Muscle of leg (tissue), 11 donors: Measurements from ENCODE around the gene DOP1A. TPM values are rescaled to one million over a fixed set of nuclear protein-coding genes. Genes with fewer than 3 reads are reported as not detected.
A peak's percentile ranks its signal among the peaks of the same experiment; 100 is the strongest.

Experiments used
- DNase-seq: peaks from one replicate; pipeline ENCODE4 v3.0.0; 2013
- H3K27ac ChIP-seq: one replicate; pipeline ENCODE4 v1.5.1; 2013; ENCODE audit warnings: mild to moderate bottlenecking, low read length, control low read depth
- H3K27me3 ChIP-seq: one replicate; pipeline ENCODE4 v1.6.1; 2013; ENCODE audit warnings: low read length; ENCODE audit not compliant: control insufficient read depth, insufficient read depth
- H3K36me3 ChIP-seq: one replicate; pipeline ENCODE4 v1.6.1; 2013; ENCODE audit warnings: low read length; ENCODE audit not compliant: control insufficient read depth, insufficient read depth
- H3K4me1 ChIP-seq: one replicate; pipeline ENCODE4 v1.6.1; 2013; ENCODE audit warnings: low read length; ENCODE audit not compliant: control insufficient read depth, insufficient read depth
- H3K4me3 ChIP-seq: one replicate; pipeline ENCODE4 v1.5.1; 2013; ENCODE audit warnings: low read length, control low read depth
- H3K9me3 ChIP-seq: replicated peaks from 2 replicates; pipeline ENCODE4 v1.6.1; 2013; ENCODE audit warnings: low read depth, low read length; ENCODE audit not compliant: control insufficient read depth
- WGBS: methylation state at CpG from one replicate; pipeline ENCODE4 v1.1.5; 2013; ENCODE audit warnings: missing lambda C conversion rate; ENCODE audit not compliant: insufficient coverage; 5-methylcytosine and 5-hydroxymethylcytosine counted together
- polyA plus RNA-seq, 8 donors: library from polyadenylated mRNA; unstranded; fragments of 120-200 nt; gene quantifications; one replicate each; pipeline versions ENCODE4 v1.2.1 to v1.2.3, GENCODE V29; 2013; ENCODE audit warnings: inconsistent platforms in 1 of 8, low replicate concordance in 1 of 8; ENCODE audit not compliant: insufficient read length in 8 of 8, insufficient read depth in 1 of 8
- total RNA-seq: library from RNA; stranded (reverse); fragments of 120-200 nt; gene quantifications from one replicate; pipeline ENCODE4 v1.2.4, GENCODE V29; 2013

Gene DOP1A
- total and polyA plus RNA-seq, 9 donors = 10.1 to 26.2 (median 12.5) TPM

GRCh38 chr6:83138118-83138722, 70.7 kb downstream of the DOP1A start:
- no CpG with 5 or more reads among the region's 5 CpGs for WGBS
- no peak for DNase-seq
- Histone ChIP-seq H3K27me3 (no peaks in the 10 kb centered on the region), H3K9me3 (no peaks in the 10 kb centered on the region), H3K4me3 (no peak overlapping the region), H3K4me1 (no peaks in the 10 kb centered on the region), H3K36me3 (peaks cover 19% of the 10 kb centered on the region), H3K27ac (no peak overlapping the region)

GRCh38 chr6:83138758-83139157, 71.3 kb downstream of the DOP1A start:
- H3K27me3 ChIP-seq = no peaks in the 10 kb centered on the region
- no peak overlapping the region for H3K27ac ChIP-seq
- H3K36me3 ChIP-seq = peaks cover 19% of the 10 kb centered on the region
- DNase-seq = no peak
- no peaks in the 10 kb centered on the region for H3K9me3 ChIP-seq
- no peak overlapping the region for H3K4me3 ChIP-seq
- no peaks in the 10 kb centered on the region for H3K4me1 ChIP-seq
- no CpG with 5 or more reads among the region's 3 CpGs for WGBS

GRCh38 chr6:83151114-83151513, 83.6 kb downstream of the DOP1A start:
- Histone ChIP-seq H3K36me3 (peaks cover 28% of the 10 kb centered on the region), H3K9me3 (no peaks in the 10 kb centered on the region), H3K4me3 (no peak overlapping the region), H3K4me1 (no peaks in the 10 kb centered on the region), H3K27me3 (no peaks in the 10 kb centered on the region), H3K27ac (no peak overlapping the region)
- WGBS = no CpG with 5 or more reads among the region's 2 CpGs
- DNase-seq = no peak

GRCh38 chr6:83152913-83153312, 85.4 kb downstream of the DOP1A start:
- Histone ChIP-seq H3K27me3 (no peaks in the 10 kb centered on the region), H3K4me3 (no peak overlapping the region), H3K9me3 (no peaks in the 10 kb centered on the region), H3K36me3 (peaks cover 32% of the 10 kb centered on the region), H3K27ac (no peak overlapping the region), H3K4me1 (no peaks in the 10 kb centered on the region)
- WGBS = no CpG with 5 or more reads among the region's 1 CpG
- no peak for DNase-seq

GRCh38 chr6:83153883-83154521, 86.5 kb downstream of the DOP1A start:
- Histone ChIP-seq H3K27ac (no peak overlapping the region), H3K4me1 (no peaks in the 10 kb centered on the region), H3K4me3 (no peak overlapping the region), H3K36me3 (peaks cover 30% of the 10 kb centered on the region), H3K27me3 (no peaks in the 10 kb centered on the region), H3K9me3 (no peaks in the 10 kb centered on the region)
- DNase-seq = no peak
- no CpG with 5 or more reads among the region's 4 CpGs for WGBS

GRCh38 chr6:83155794-83156193, 88.3 kb downstream of the DOP1A start:
- Histone ChIP-seq H3K4me1 (no peaks in the 10 kb centered on the region), H3K9me3 (no peaks in the 10 kb centered on the region), H3K4me3 (no peak overlapping the region), H3K27me3 (no peaks in the 10 kb centered on the region), H3K27ac (no peak overlapping the region), H3K36me3 (peaks cover 41% of the 10 kb centered on the region)
- WGBS = no CpG with 5 or more reads among the region's 2 CpGs
- DNase-seq = no peak

GRCh38 chr6:83160167-83160566, 92.7 kb downstream of the DOP1A start:
- Histone ChIP-seq H3K4me1 (no peaks in the 10 kb centered on the region), H3K9me3 (no peaks in the 10 kb centered on the region), H3K27ac (no peak overlapping the region), H3K4me3 (no peak overlapping the region), H3K36me3 (peaks cover 28% of the 10 kb centered on the region), H3K27me3 (no peaks in the 10 kb centered on the region)
- WGBS = 73% methylated on average over 1 of the region's 1 CpG
- peak; percentile 10 for DNase-seq

- WGBS = 80% methylated on average over 1 of the region's 5 CpGs
- H3K4me3 ChIP-seq = no peak overlapping the region
- H3K27me3 ChIP-seq = no peaks in the 10 kb centered on the region
- no peak overlapping the region for H3K27ac ChIP-seq
- H3K4me1 ChIP-seq = no peaks in the 10 kb centered on the region
- no peaks in the 10 kb centered on the region for H3K9me3 ChIP-seq
- no peak for DNase-seq
- H3K36me3 ChIP-seq = peaks cover 46% of the 10 kb centered on the region
Measured at GRCh38 chr6:83167726-83168278, 100.3 kb downstream of the DOP1A start.

GRCh38 chr6:83168556-83168955, 101.1 kb downstream of the DOP1A start:
- no peaks in the 10 kb centered on the region for H3K27me3 ChIP-seq
- no peak overlapping the region for H3K27ac ChIP-seq
- H3K4me1 ChIP-seq = no peaks in the 10 kb centered on the region
- peak; percentile 8 for DNase-seq
- WGBS = no CpG with 5 or more reads among the region's 1 CpG
- no peaks in the 10 kb centered on the region for H3K9me3 ChIP-seq
- no peak overlapping the region for H3K4me3 ChIP-seq
- H3K36me3 ChIP-seq = peaks cover 48% of the 10 kb centered on the region

- Histone ChIP-seq H3K27ac (no peak overlapping the region), H3K27me3 (no peaks in the 10 kb centered on the region), H3K9me3 (no peaks in the 10 kb centered on the region), H3K36me3 (peaks cover 52% of the 10 kb centered on the region), H3K4me1 (no peaks in the 10 kb centered on the region), H3K4me3 (no peak overlapping the region)
- peak; percentile 51 for DNase-seq
Measured at GRCh38 chr6:83169106-83169505, 101.6 kb downstream of the DOP1A start.
